Measurements from ENCODE around the gene YIPF1.

GRCh38 chr1:53804791-53805505, 84.6 kb downstream of the YIPF1 start:
- TF ChIP-seq CTCF (IDR thresholded peaks at IDR 0.05) (no peak), POLR2A (IDR thresholded peaks at IDR 0.05) (no peak)
